ENCODE data around the gene SMIM45.

The SMIM45 gene

GRCh38 chr22:41915786-41916493, 36.0 kb upstream of the SMIM45 start:
- no peak for DNase-seq (ENCODE audit: low read depth)

GRCh38 chr22:41916745-41917358, 35.1 kb upstream of the SMIM45 start:
- DNase-seq (ENCODE audit: low read depth) = no peak

- DNase-seq (ENCODE audit: low read depth) = no peak
These were observed 34.5 kb upstream of the SMIM45 start for GRCh38 chr22:41917375-41917902.

- no peak for DNase-seq (ENCODE audit: low read depth)
These were observed 33.8 kb upstream of the SMIM45 start for GRCh38 chr22:41917903-41918791.

GRCh38 chr22:41919357-41920224, 32.4 kb upstream of the SMIM45 start:
- DNase-seq (ENCODE audit: low read depth) = peak; percentile 21

GRCh38 chr22:41920271-41920976, 31.5 kb upstream of the SMIM45 start:
- no peak for DNase-seq (ENCODE audit: low read depth)

GRCh38 chr22:41922328-41922727, 29.6 kb upstream of the SMIM45 start:
- no peak for DNase-seq (ENCODE audit: low read depth)

- DNase-seq (ENCODE audit: low read depth) = no peak
These were observed 28.9 kb upstream of the SMIM45 start for GRCh38 chr22:41922940-41923594.

- no peak for DNase-seq (ENCODE audit: low read depth)
These were observed 28.2 kb upstream of the SMIM45 start for GRCh38 chr22:41923595-41924276.

- DNase-seq (ENCODE audit: low read depth) = no peak
These were observed 26.0 kb upstream of the SMIM45 start for GRCh38 chr22:41925783-41926460.

- no peak for DNase-seq (ENCODE audit: low read depth)
These were observed 24.1 kb upstream of the SMIM45 start for GRCh38 chr22:41927813-41928212.

- DNase-seq (ENCODE audit: low read depth) = no peak
These were observed 23.1 kb upstream of the SMIM45 start for GRCh38 chr22:41928593-41929417.

- no peak for DNase-seq (ENCODE audit: low read depth)
These were observed 22.5 kb upstream of the SMIM45 start for GRCh38 chr22:41929418-41929810.

GRCh38 chr22:41931701-41932269, 20.2 kb upstream of the SMIM45 start:
- no peak for DNase-seq (ENCODE audit: low read depth)

- DNase-seq (ENCODE audit: low read depth) = no peak
These were observed 19.6 kb upstream of the SMIM45 start for GRCh38 chr22:41932353-41932752.

GRCh38 chr22:41933411-41934177, 18.4 kb upstream of the SMIM45 start:
- DNase-seq (ENCODE audit: low read depth) = no peak
